IMR-90 (cell line): ENCODE results near the gene WWP2.

ENCODE experiments used
- BHLHE40 ChIP-seq: fragments of 150-350 bp; IDR thresholded peaks from 2 replicates; pipeline ENCODE4 v1.6.1; 2016; ENCODE audit warnings: mild to moderate bottlenecking, low read depth, low read length
- CHD1 ChIP-seq: IDR thresholded peaks from 2 replicates; pipeline ENCODE4 v1.6.1; 2012; ENCODE audit warnings: low read depth, low read length, improper control_type of control experiment
- CTCF ChIP-seq: conservative IDR thresholded peaks from 2 replicates; pipeline ENCODE4 v1.5.1; 2012; ENCODE audit warnings: mild to moderate bottlenecking, low read depth, low read length, improper control_type of control experiment
- ELK1 ChIP-seq: fragments of 150-350 bp; IDR thresholded peaks from 2 replicates; pipeline ENCODE4 v1.6.1; 2016; ENCODE audit warnings: low read depth, mild to moderate bottlenecking, low read length, moderate library complexity, borderline replicate concordance
- MAFK ChIP-seq: IDR thresholded peaks from 2 replicates; pipeline ENCODE4 v1.6.1; 2012; ENCODE audit warnings: low read depth, low read length, improper control_type of control experiment
- MXI1 ChIP-seq: IDR thresholded peaks from 2 replicates; pipeline ENCODE4 v1.6.1; 2012; ENCODE audit warnings: low read depth, mild to moderate bottlenecking, low read length, moderate library complexity, borderline replicate concordance
- NFE2L2 ChIP-seq: fragments of 150-350 bp; IDR thresholded peaks from 2 replicates; pipeline ENCODE4 v1.6.1; 2016; ENCODE audit warnings: low read depth, mild to moderate bottlenecking, low read length
- POLR2A ChIP-seq: IDR thresholded peaks from 2 replicates; pipeline ENCODE4 v1.6.1; 2012; ENCODE audit warnings: mild to moderate bottlenecking, low read depth, low read length
- RAD21 ChIP-seq: IDR thresholded peaks from 2 replicates; pipeline ENCODE4 v1.6.1; 2012; ENCODE audit warnings: low read length, improper control_type of control experiment
- RCOR1 ChIP-seq: IDR thresholded peaks from 2 replicates; pipeline ENCODE4 v1.6.1; 2012; ENCODE audit warnings: mild to moderate bottlenecking, low read length, improper control_type of control experiment; ENCODE audit not compliant: insufficient replicate concordance
- RFX5 ChIP-seq: IDR thresholded peaks from 2 replicates; pipeline ENCODE4 v1.8.0; 2012; ENCODE audit warnings: low read depth, mild to moderate bottlenecking, low read length, moderate library complexity
- SMC3 ChIP-seq: fragments of 150-350 bp; IDR thresholded peaks from 2 replicates; pipeline ENCODE4 v1.6.1; 2016; ENCODE audit warnings: low read depth, mild to moderate bottlenecking, antibody characterized with exemption, low read length, moderate library complexity
- TF ChIP-seq, protein P1 (sequence below): fragments of 150-350 bp; IDR thresholded peaks from 2 replicates; pipeline ENCODE4 v1.6.1; 2017; ENCODE audit warnings: mild to moderate bottlenecking, antibody characterized with exemption, low read length, low read depth

DNA sequence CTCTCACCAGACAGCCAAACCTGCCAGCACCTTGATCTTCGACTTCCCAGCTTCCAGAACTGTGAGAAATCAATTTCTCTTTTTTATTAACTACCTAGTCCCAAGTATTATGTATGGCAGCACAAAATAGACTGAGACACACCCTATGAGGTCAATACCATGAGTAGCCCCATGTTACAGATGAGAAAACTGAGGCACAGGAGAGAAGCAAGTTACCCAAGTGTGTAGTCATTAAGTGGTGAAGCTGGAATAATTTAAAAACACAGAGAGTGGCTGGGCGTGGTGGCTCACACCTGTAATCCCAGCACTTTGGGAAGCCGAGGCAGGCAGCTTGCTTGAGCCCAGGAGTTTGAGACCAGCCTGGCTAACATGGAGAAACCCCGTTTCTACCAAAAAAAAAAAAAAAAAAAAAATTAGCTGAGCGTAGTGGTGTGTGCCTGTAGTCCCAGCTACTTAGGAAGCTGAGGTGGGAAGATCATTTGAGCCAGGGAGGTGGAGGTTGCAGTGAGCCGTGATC is 40.6 kb upstream of the WWP2 start:
- no peak for TF ChIP-seq CTCF
- no peak for TF ChIP-seq NFE2L2
- TF ChIP-seq BHLHE40, result no peak
- TF ChIP-seq POLR2A, result no peak
- TF ChIP-seq SMC3, result no peak
- TF ChIP-seq RFX5, result no peak
- no peak for TF ChIP-seq ELK1
- no peak for TF ChIP-seq CHD1
- no peak for TF ChIP-seq RAD21
- TF ChIP-seq MAFK, result no peak
- no peak for TF ChIP-seq RCOR1
- no peak for TF ChIP-seq MXI1
- TF ChIP-seq, protein P1, sequence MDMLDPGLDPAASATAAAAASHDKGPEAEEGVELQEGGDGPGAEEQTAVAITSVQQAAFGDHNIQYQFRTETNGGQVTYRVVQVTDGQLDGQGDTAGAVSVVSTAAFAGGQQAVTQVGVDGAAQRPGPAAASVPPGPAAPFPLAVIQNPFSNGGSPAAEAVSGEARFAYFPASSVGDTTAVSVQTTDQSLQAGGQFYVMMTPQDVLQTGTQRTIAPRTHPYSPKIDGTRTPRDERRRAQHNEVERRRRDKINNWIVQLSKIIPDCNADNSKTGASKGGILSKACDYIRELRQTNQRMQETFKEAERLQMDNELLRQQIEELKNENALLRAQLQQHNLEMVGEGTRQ, result no peak
